Neural progenitor cell (in vitro differentiated cells): ENCODE data around the gene WWOX. TPM values are rescaled to one million over a fixed set of nuclear protein-coding genes. Genes with fewer than 3 reads are reported as not detected.

Source experiments
- DNase-seq: peaks from one replicate; pipeline ENCODE4 v3.0.0-alpha.2; 2016; ENCODE audit warnings: low spot score
- H2AFZ ChIP-seq: fragments of 200-600 bp; sonication (generic); replicated peaks from 2 replicates; pipeline ENCODE4 v1.6.1; 2016; ENCODE audit warnings: antibody characterized with exemption
- H3F3A ChIP-seq: fragments of 200-600 bp; sonication (generic); 2 replicates; pipeline ENCODE4 v1.6.1; 2016; ENCODE audit warnings: antibody characterized with exemption, low read depth
- H3K27ac ChIP-seq: fragments of 200-600 bp; sonication (generic); 2 replicates; pipeline ENCODE4 v1.5.1; 2016; ENCODE audit warnings: mild to moderate bottlenecking
- H3K27me3 ChIP-seq: fragments of 200-600 bp; sonication (generic); 2 replicates; pipeline ENCODE4 v1.6.1; 2016; ENCODE audit warnings: mild to moderate bottlenecking, moderate library complexity
- H3K36me3 ChIP-seq: fragments of 200-600 bp; sonication (generic); 2 replicates; pipeline ENCODE4 v1.5.1; 2016
- H3K4me1 ChIP-seq: fragments of 200-600 bp; sonication (generic); 2 replicates; pipeline ENCODE4 v1.6.1; 2016; ENCODE audit warnings: mixed run types
- H3K4me2 ChIP-seq: fragments of 200-600 bp; sonication (generic); 2 replicates; pipeline ENCODE4 v1.6.1; 2016
- H3K4me3 ChIP-seq: fragments of 200-600 bp; sonication (generic); 2 replicates; pipeline ENCODE4 v1.5.1; 2016
- H3K79me2 ChIP-seq: fragments of 200-600 bp; sonication (generic); 2 replicates; pipeline ENCODE4 v1.6.1; 2016; ENCODE audit warnings: low read depth
- H3K9ac ChIP-seq: fragments of 200-600 bp; sonication (generic); 2 replicates; pipeline ENCODE4 v1.6.1; 2016
- H3K9me3 ChIP-seq: fragments of 200-600 bp; sonication (generic); 2 replicates; pipeline ENCODE4 v1.5.1; 2016; ENCODE audit warnings: low read depth
- H4K20me1 ChIP-seq: fragments of 200-600 bp; sonication (generic); 2 replicates; pipeline ENCODE4 v1.6.1; 2016; ENCODE audit warnings: low read depth
- H3K27ac Mint-ChIP-seq: 3 replicates; pipeline ENCODE4 v1.8.0; 2021; ENCODE audit warnings: mixed read lengths
- H3K27me3 Mint-ChIP-seq: 2 replicates; pipeline ENCODE4 v1.8.0; 2022; ENCODE audit warnings: low read depth, mild to moderate bottlenecking, inconsistent platforms, moderate library complexity, mixed read lengths; ENCODE audit not compliant: insufficient read depth
- H3K36me3 Mint-ChIP-seq: 3 replicates; pipeline ENCODE4 v1.8.0; 2021; ENCODE audit warnings: mixed read lengths
- H3K4me1 Mint-ChIP-seq: 3 replicates; pipeline ENCODE4 v1.8.0; 2021; ENCODE audit warnings: mixed read lengths
- H3K4me3 Mint-ChIP-seq: 3 replicates; pipeline ENCODE4 v1.8.0; 2021; ENCODE audit warnings: mild to moderate bottlenecking, moderate library complexity, mixed read lengths
- H3K9me3 Mint-ChIP-seq: 3 replicates; pipeline ENCODE4 v1.8.0; 2020; ENCODE audit warnings: mixed read lengths
- CTCF ChIP-seq: fragments of 200-600 bp; sonication (generic); IDR thresholded peaks from 2 replicates; pipeline ENCODE4 v1.5.1; 2017; ENCODE audit warnings: antibody characterized with exemption, mild to moderate bottlenecking
- EZH2 ChIP-seq: fragments of 200-600 bp; sonication (generic); IDR thresholded peaks from 2 replicates; pipeline ENCODE4 v1.6.1; 2017; ENCODE audit warnings: antibody characterized with exemption, mild to moderate bottlenecking, moderate library complexity
- EZH2phosphoT487 ChIP-seq: fragments of 200-600 bp; sonication (generic); IDR thresholded peaks from 2 replicates; pipeline ENCODE4 v1.6.1; 2017; ENCODE audit warnings: antibody characterized with exemption
- total RNA-seq: library from RNA; depleted of rRNA; stranded (reverse); fragments of >200 nt; gene quantifications from 2 replicates; pipeline ENCODE4 v1.2.3, GENCODE V29; 2015; ENCODE audit warnings: low replicate concordance

WWOX gene
- total RNA-seq, 1 donor from 2014 or later, result 63.7 TPM

GRCh38 chr16:78465730-78466129 is 366.3 kb downstream of the WWOX start:
- H3F3A ChIP-seq, result peaks cover 9% of the 10 kb centered on the region
- H3K9ac ChIP-seq, result no peak overlapping the region
- no peaks in the 10 kb centered on the region for H3K79me2 ChIP-seq
- H3K27me3 ChIP-seq, result no peaks in the 10 kb centered on the region
- no peaks in the 10 kb centered on the region for H3K36me3 ChIP-seq
- TF ChIP-seq CTCF (no peak), EZH2 (no peak), EZH2phosphoT487 (no peak)
- no peak overlapping the region for H3K4me3 ChIP-seq
- no peaks in the 10 kb centered on the region for H4K20me1 ChIP-seq
- no peak overlapping the region for H2AFZ ChIP-seq
- H3K4me1 ChIP-seq, result peaks cover 20% of the 10 kb centered on the region
- peaks cover 4% of the 10 kb centered on the region for H3K27me3 Mint-ChIP-seq
- H3K36me3 Mint-ChIP-seq, result peaks cover 10% of the 10 kb centered on the region
- H3K4me2 ChIP-seq, result no peak overlapping the region
- no peak overlapping the region for H3K4me3 Mint-ChIP-seq
- no peaks in the 10 kb centered on the region for H3K9me3 ChIP-seq
- H3K27ac Mint-ChIP-seq, result no peak overlapping the region
- peaks cover 26% of the 10 kb centered on the region for H3K4me1 Mint-ChIP-seq
- H3K9me3 Mint-ChIP-seq, result peaks cover 18% of the 10 kb centered on the region
- DNase-seq, result no peak
- H3K27ac ChIP-seq, result no peak overlapping the region

GRCh38 chr16:78469787-78470186 is 370.3 kb downstream of the WWOX start:
- H3K36me3 Mint-ChIP-seq, result peaks cover 4% of the 10 kb centered on the region
- Histone ChIP-seq H3K4me3 (no peak overlapping the region), H4K20me1 (no peaks in the 10 kb centered on the region), H3K4me1 (peaks cover 4% of the 10 kb centered on the region), H3K36me3 (no peaks in the 10 kb centered on the region), H3F3A (no peaks in the 10 kb centered on the region), H3K9ac (no peak overlapping the region), H3K79me2 (no peaks in the 10 kb centered on the region), H3K27ac (no peak overlapping the region), H3K9me3 (no peaks in the 10 kb centered on the region), H3K27me3 (no peaks in the 10 kb centered on the region), H3K4me2 (no peak overlapping the region), H2AFZ (no peak overlapping the region)
- H3K4me3 Mint-ChIP-seq, result no peak overlapping the region
- DNase-seq, result no peak
- peaks cover 2% of the 10 kb centered on the region for H3K27me3 Mint-ChIP-seq
- no peak overlapping the region for H3K27ac Mint-ChIP-seq
- H3K9me3 Mint-ChIP-seq, result peaks cover 8% of the 10 kb centered on the region
- no peaks in the 10 kb centered on the region for H3K4me1 Mint-ChIP-seq
- TF ChIP-seq EZH2phosphoT487 (no peak), CTCF (no peak), EZH2 (no peak)

DNA sequence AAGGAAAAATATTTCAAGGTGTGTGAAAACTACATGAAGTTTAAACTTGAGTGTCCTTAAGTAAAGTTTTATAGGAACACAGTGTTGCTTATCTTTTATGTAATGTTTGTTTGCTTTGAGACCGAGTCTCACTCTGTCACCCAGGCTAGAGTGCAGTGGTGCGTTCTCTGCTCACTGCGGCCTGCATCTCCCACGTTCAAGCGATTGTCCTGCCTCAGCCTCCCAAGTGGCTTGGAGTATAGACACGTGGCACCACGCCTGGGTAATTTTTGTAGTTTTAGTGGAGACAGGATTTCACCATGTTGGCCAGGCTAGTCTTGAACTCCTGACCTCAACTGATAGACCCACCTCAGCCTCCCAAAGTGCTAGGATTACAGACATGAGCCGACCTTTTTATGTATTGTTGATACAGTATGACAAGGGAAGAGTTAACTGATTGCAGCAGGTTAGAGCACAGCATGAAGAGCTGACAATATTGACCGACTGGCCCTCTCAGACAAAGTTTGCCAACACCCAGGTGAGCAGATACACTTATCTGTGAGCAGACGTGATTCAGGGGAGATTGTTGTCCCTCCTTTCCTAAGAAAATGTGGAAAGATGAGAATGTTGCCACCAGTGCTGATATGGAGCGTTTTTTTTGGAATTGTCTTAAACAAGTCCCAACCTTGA is 373.7 kb downstream of the WWOX start:
- Histone ChIP-seq H3K4me3 (no peak overlapping the region), H3K9me3 (no peaks in the 10 kb centered on the region), H2AFZ (no peak overlapping the region), H3K9ac (no peak overlapping the region), H3K4me1 (peaks cover 12% of the 10 kb centered on the region), H3K27me3 (no peaks in the 10 kb centered on the region), H3K36me3 (no peaks in the 10 kb centered on the region), H4K20me1 (no peaks in the 10 kb centered on the region), H3K79me2 (no peaks in the 10 kb centered on the region), H3K27ac (no peak overlapping the region), H3K4me2 (no peak overlapping the region), H3F3A (no peaks in the 10 kb centered on the region)
- Mint-ChIP-seq H3K9me3 (peaks cover 4% of the 10 kb centered on the region), H3K4me1 (peaks cover 8% of the 10 kb centered on the region), H3K27me3 (peaks cover 2% of the 10 kb centered on the region), H3K4me3 (no peak overlapping the region), H3K27ac (no peak overlapping the region), H3K36me3 (peaks cover 2% of the 10 kb centered on the region)
- DNase-seq, result no peak
- TF ChIP-seq CTCF (no peak), EZH2phosphoT487 (no peak), EZH2 (no peak)
